H1 (cell line): ENCODE measurements around the gene ZNF407. TPM values are rescaled to one million over a fixed set of nuclear protein-coding genes. Genes with fewer than 3 reads are reported as not detected.

ENCODE experiments used
- CTCF ChIA-PET: fragments of 300-600 bp; sonication (Branson Sonifier 250); formaldehyde crosslinking; loops from one replicate; lab custom pipeline; 2021; ENCODE audit not compliant: partially characterized antibody; lab: Charles Lee
- POLR2A ChIA-PET: fragments of 300-600 bp; sonication (Branson Sonifier 250); formaldehyde crosslinking; loops from one replicate; lab custom pipeline; 2021; ENCODE audit warnings: inconsistent platforms; ENCODE audit not compliant: partially characterized antibody; lab: Charles Lee
- DNase-seq, 2 experiments: peaks; one replicate each; pipeline versions ENCODE4 v3.0.0 to v3.0.0-alpha.2; 2010 to 2022; ENCODE audit warnings: low spot score in 2 of 2, low read depth in 1 of 2, mixed read lengths in 1 of 2
- FAIRE-seq: peaks from 2 replicates; lab custom pipeline; 2011; peaks lifted over from hg19 to GRCh38; lab: Jason Lieb, UNC
- H2AFZ ChIP-seq: 2 replicates; pipeline ENCODE4 v1.8.1; 2012; ENCODE audit warnings: low read length, inconsistent platforms
- H2AK5ac ChIP-seq: 2 replicates; pipeline ENCODE4 v1.6.1; 2013; ENCODE audit warnings: low read depth, low read length
- H2BK120ac ChIP-seq: replicated peaks from 2 replicates; pipeline ENCODE3; 2013; ENCODE audit warnings: low read depth, low read length, inconsistent platforms
- H2BK12ac ChIP-seq: 2 replicates; pipeline ENCODE4 v1.6.1; 2013; ENCODE audit warnings: low read depth, low read length
- H2BK15ac ChIP-seq: 2 replicates; pipeline ENCODE4 v1.6.1; 2013; ENCODE audit warnings: low read length
- H2BK20ac ChIP-seq: 2 replicates; pipeline ENCODE4 v1.6.1; 2013; ENCODE audit warnings: low read length
- H2BK5ac ChIP-seq: 2 replicates; pipeline ENCODE4 v1.6.1; 2013; ENCODE audit warnings: low read depth, low read length
- H3K14ac ChIP-seq: 2 replicates; pipeline ENCODE4 v1.6.1; 2013; ENCODE audit warnings: inconsistent platforms; ENCODE audit not compliant: insufficient read length
- H3K18ac ChIP-seq: 2 replicates; pipeline ENCODE4 v1.6.1; 2013; ENCODE audit warnings: low read length; ENCODE audit errors: extremely low read depth
- H3K23ac ChIP-seq: 2 replicates; pipeline ENCODE4 v1.6.1; 2013; ENCODE audit warnings: inconsistent platforms; ENCODE audit not compliant: insufficient read length
- H3K23me2 ChIP-seq: 2 replicates; pipeline ENCODE4 v1.6.1; 2013; ENCODE audit warnings: low read depth, low read length
- H3K27ac ChIP-seq: 2 replicates; pipeline ENCODE4 v1.6.1; 2011; ENCODE audit warnings: low read depth, low read length, inconsistent platforms
- H3K27me3 ChIP-seq, 4 experiments: replicated peaks in 1 of 4; 1 replicate in 1 of 4; 2 replicates in 3 of 4; pipeline versions ENCODE4 v1.6.1 to v1.8.1; 2011 to 2013; ENCODE audit warnings: low read length in 3 of 4, mild to moderate bottlenecking in 3 of 4, inconsistent platforms in 2 of 4, mixed read lengths in 2 of 4, moderate library complexity in 1 of 4; ENCODE audit not compliant: control insufficient read depth in 3 of 4, insufficient read depth in 3 of 4; ENCODE audit errors: extremely low read depth in 1 of 4
- H3K36me3 ChIP-seq, 4 experiments: 2 replicates each; pipeline versions ENCODE4 v1.6.1 to v1.8.1; 2011 to 2013; ENCODE audit warnings: mild to moderate bottlenecking in 4 of 4, low read length in 3 of 4, moderate library complexity in 2 of 4, control low read depth in 1 of 4, inconsistent platforms in 1 of 4; ENCODE audit not compliant: insufficient read depth in 4 of 4, control insufficient read depth in 2 of 4
- H3K4ac ChIP-seq: replicated peaks from 2 replicates; pipeline ENCODE3; 2013; ENCODE audit warnings: low read length, low read depth, mixed read lengths, inconsistent platforms; ENCODE audit not compliant: insufficient read length
- H3K4me1 ChIP-seq, 4 experiments: replicated peaks in 1 of 4; 1 replicate in 1 of 4; 2 replicates in 3 of 4; pipeline versions ENCODE4 v1.6.1 to v1.8.1; 2011 to 2013; ENCODE audit warnings: low read length in 3 of 4, inconsistent platforms in 2 of 4, mixed read lengths in 1 of 4; ENCODE audit not compliant: insufficient read depth in 4 of 4, control insufficient read depth in 3 of 4
- H3K4me2 ChIP-seq, 2 experiments: 2 replicates each; pipeline versions ENCODE4 v1.6.1 to v1.8.1; 2011 to 2013; ENCODE audit warnings: low read depth in 2 of 2, low read length in 2 of 2, control low read depth in 1 of 2, inconsistent platforms in 1 of 2, mild to moderate bottlenecking in 1 of 2; ENCODE audit not compliant: insufficient read depth in 1 of 2
- H3K4me3 ChIP-seq, 4 experiments: fragments of 200-600, 300-600 bp in 1 of 4; sonication (generic), shearing (Covaris generic), sonication (Bioruptor Twin) in 1 of 4; 2 replicates each; pipeline versions ENCODE4 v1.5.1 to v1.8.1; 2011 to 2016; ENCODE audit warnings: low read length in 4 of 4, low read depth in 3 of 4, control low read depth in 2 of 4, inconsistent platforms in 2 of 4, mild to moderate bottlenecking in 2 of 4, mixed read lengths in 1 of 4, moderate library complexity in 1 of 4; ENCODE audit not compliant: insufficient read depth in 2 of 4; ENCODE audit errors: extremely low read depth in 1 of 4
- H3K56ac ChIP-seq: replicated peaks from 2 replicates; pipeline ENCODE3; 2013; ENCODE audit warnings: low read depth, mild to moderate bottlenecking, mixed read lengths, low read length, inconsistent platforms; ENCODE audit not compliant: insufficient read length
- H3K79me1 ChIP-seq: 2 replicates; pipeline ENCODE4 v1.6.1; 2013; ENCODE audit warnings: low read depth, low read length, control low read depth
- H3K79me2 ChIP-seq, 2 experiments: 2 replicates each; pipeline versions ENCODE4 v1.6.1 to v1.8.1; 2012 to 2013; ENCODE audit warnings: low read length in 2 of 2, mild to moderate bottlenecking in 2 of 2, inconsistent platforms in 1 of 2; ENCODE audit not compliant: insufficient read depth in 2 of 2, control insufficient read depth in 1 of 2
- H3K9ac ChIP-seq, 4 experiments: replicated peaks in 1 of 4; 1 replicate in 1 of 4; 2 replicates in 3 of 4; pipeline versions ENCODE4 v1.6.1 to v1.8.1; 2011 to 2013; ENCODE audit warnings: low read depth in 3 of 4, low read length in 3 of 4, control low read depth in 2 of 4, mild to moderate bottlenecking in 2 of 4, moderate library complexity in 2 of 4, inconsistent platforms in 1 of 4; ENCODE audit errors: extremely low read depth in 1 of 4
- H3K9me3 ChIP-seq, 2 experiments: 2 replicates each; pipeline versions ENCODE4 v1.6.1 to v1.8.1; 2012 to 2013; ENCODE audit warnings: mild to moderate bottlenecking in 2 of 2, moderate library complexity in 2 of 2, control low read depth in 1 of 2, inconsistent platforms in 1 of 2, low read depth in 1 of 2, low read length in 1 of 2, mixed read lengths in 1 of 2; ENCODE audit not compliant: insufficient read depth in 2 of 2
- H4K20me1 ChIP-seq, 2 experiments: replicated peaks in 1 of 2; 2 replicates each; pipeline versions ENCODE3 to v1.8.1; 2011 to 2013; ENCODE audit warnings: inconsistent platforms in 2 of 2, low read length in 2 of 2, mild to moderate bottlenecking in 1 of 2; ENCODE audit not compliant: insufficient read depth in 2 of 2, control insufficient read depth in 1 of 2
- H4K5ac ChIP-seq: 2 replicates; pipeline ENCODE4 v1.6.1; 2013; ENCODE audit warnings: low read length, low read depth, mixed read lengths, inconsistent platforms; ENCODE audit not compliant: insufficient read length
- H4K8ac ChIP-seq: 2 replicates; pipeline ENCODE4 v1.8.0; 2013; ENCODE audit warnings: mild to moderate bottlenecking, moderate library complexity, low read length, inconsistent platforms; ENCODE audit not compliant: insufficient read depth; ENCODE audit errors: extremely low read depth
- H4K91ac ChIP-seq: replicated peaks from 2 replicates; pipeline ENCODE3; 2013; ENCODE audit warnings: low read length, mixed read lengths, inconsistent platforms; ENCODE audit not compliant: insufficient read length
- BCL11A ChIP-seq, 2 experiments: IDR thresholded peaks; one replicate each; pipeline ENCODE4 v1.6.1; 2011; ENCODE audit warnings: low read depth in 2 of 2, low read length in 2 of 2, mild to moderate bottlenecking in 2 of 2
- HDAC6 ChIP-seq: IDR thresholded peaks from one replicate; pipeline ENCODE4 v1.7.1; 2012; ENCODE audit warnings: low read depth, mild to moderate bottlenecking, inconsistent platforms, low read length, moderate library complexity
- KDM1A ChIP-seq: fragments of 200-600, 300-600 bp; sonication (generic); IDR thresholded peaks from 2 replicates; pipeline ENCODE4 v1.7.1; 2016; ENCODE audit warnings: mild to moderate bottlenecking, low read length, borderline replicate concordance
- RXRA ChIP-seq: IDR thresholded peaks from 2 replicates; pipeline ENCODE4 v1.6.1; 2011; ENCODE audit warnings: low read depth, mild to moderate bottlenecking, low read length, moderate library complexity; ENCODE audit not compliant: insufficient read depth
- YY1 ChIP-seq: IDR thresholded peaks from 2 replicates; pipeline ENCODE4 v1.6.1; 2011; ENCODE audit warnings: low read depth, mild to moderate bottlenecking, low read length
- WGBS, 2 experiments: shearing (Covaris generic) in 1 of 2; methylation state at CpG; one replicate each; pipeline versions ENCODE4 v1.1.6 to v1.1.7; 2013 to 2015; ENCODE audit warnings: low lambda C conversion rate in 2 of 2, mixed read lengths in 2 of 2, inconsistent platforms in 1 of 2, low coverage in 1 of 2, missing lambda C conversion rate in 1 of 2; ENCODE audit not compliant: insufficient replicate concordance in 2 of 2, insufficient coverage in 1 of 2, insufficient read length in 1 of 2; ENCODE audit errors: extremely low coverage in 1 of 2, missing lambda C conversion rate in 1 of 2; 5-methylcytosine and 5-hydroxymethylcytosine counted together
- polyA plus RNA-seq, 7 experiments: library from polyadenylated mRNA; depleted of rRNA in 3 of 7; stranded (reverse) in 5 of 7; unstranded in 2 of 7; fragments of >200 nt in 5 of 7; fragments of 200-250 nt in 2 of 7; gene quantifications; 1 replicate in 5 of 7; 2 replicates in 1 of 7; 4 replicates in 1 of 7; pipeline versions ENCODE4 v1.2.1 to v1.2.3, GENCODE V29; 2011 to 2013; ENCODE audit warnings: missing spikeins in 2 of 7, mixed read lengths in 2 of 7
- total RNA-seq: library from RNA; stranded (reverse); fragmentation: NEBNext Ultra II Directional; extraction: Animal tissue kit (Norgen Biotek cat#: 25700); gene quantifications from 2 replicates; pipeline ENCODE4 v1.2.1, GENCODE V29; 2021
- TF ChIP-seq, protein P1 (sequence below): IDR thresholded peaks from 2 replicates; pipeline ENCODE4 v1.6.1; 2012; ENCODE audit warnings: inconsistent platforms
- TF ChIP-seq, protein P2 (sequence below): IDR thresholded peaks from 2 replicates; pipeline ENCODE4 v1.6.1; 2011; ENCODE audit warnings: low read length, improper control_type of control experiment

The ZNF407 gene
- total and polyA plus RNA-seq, 2 of the 8 experiments (the other 6 are each of a cell fraction or from before 2014, with no cell fraction given) = 1.5 to 6.8 TPM

DNA sequence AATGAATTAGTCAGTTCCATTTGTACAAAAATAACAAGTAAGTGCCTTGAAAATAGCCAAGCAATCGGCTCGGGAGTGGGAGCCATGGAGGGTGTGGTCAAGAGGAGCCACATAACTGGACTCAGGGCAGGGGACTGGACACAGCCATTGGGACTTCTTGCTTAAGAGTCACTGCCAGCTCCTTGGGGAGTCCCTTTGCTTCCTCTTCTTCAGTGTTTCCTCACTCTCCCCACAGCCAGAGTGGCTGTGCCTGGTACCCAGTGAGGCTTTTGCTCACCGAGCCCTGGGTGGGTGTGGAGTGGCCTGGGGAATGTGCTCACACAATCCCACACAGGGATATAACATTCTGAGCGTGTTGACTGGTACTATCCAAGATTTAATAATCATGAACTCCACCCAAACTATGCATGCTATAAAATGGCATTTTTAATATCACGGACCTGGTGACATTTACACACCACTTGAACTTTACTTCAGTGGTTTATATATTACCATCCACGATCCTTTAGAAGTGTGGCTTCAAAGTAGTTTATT lies 516.6 kb downstream of the ZNF407 start:
- Histone ChIP-seq H3K14ac (no peak overlapping the region), H4K20me1 (no peaks in the 10 kb centered on the region), H4K5ac (no peak overlapping the region), H3K79me2 (no peaks in the 10 kb centered on the region), H3K4me1 (no peaks in the 10 kb centered on the region), H3K4me3 (no peak overlapping the region), H3K9ac (no peak overlapping the region), H2AK5ac (no peak overlapping the region), H3K18ac (no peak overlapping the region), H3K9me3 (no peaks in the 10 kb centered on the region), H3K4me2 (no peak overlapping the region), H3K27me3 (no peaks in the 10 kb centered on the region), H3K4ac (no peak overlapping the region), H3K27ac (no peak overlapping the region), H2BK20ac (no peak overlapping the region), H4K91ac (no peak overlapping the region), H2BK120ac (no peak overlapping the region), H4K8ac (no peak overlapping the region), H2BK15ac (no peak overlapping the region), H2BK12ac (no peak overlapping the region), H3K79me1 (no peaks in the 10 kb centered on the region), H3K56ac (no peak overlapping the region), H3K36me3 (no peaks in the 10 kb centered on the region), H3K23ac (no peak overlapping the region), H3K23me2 (no peaks in the 10 kb centered on the region), H2BK5ac (no peak overlapping the region), H2AFZ (no peak overlapping the region)
- DNase-seq (peak in 1 of 2 experiments; percentile 13), FAIRE-seq (no peak)
- POLR2A ChIA-PET = interaction anchor here (1.3 kb wide), 1 partner anchor 11 kb away, joined by 3 read pairs; no protein-coding TSS in a partner anchor
- 81% methylated on average over 6 of the region's 6 CpGs; no CpG with 5 or more reads in 1 of the 2 experiments for WGBS, 2 experiments
- CTCF ChIA-PET = interaction anchor here (1.0 kb wide), 1 partner anchor 174 kb away, joined by 3 read pairs; no protein-coding TSS in a partner anchor
- TF ChIP-seq BCL11A (IDR thresholded peaks at IDR 0.05; ENCODE audit: low read depth in 2 of 2, low read length in 2 of 2) (no peak), HDAC6 (no peak), YY1 (no peak), KDM1A (no peak), RXRA (no peak)
- TF ChIP-seq, protein P1, sequence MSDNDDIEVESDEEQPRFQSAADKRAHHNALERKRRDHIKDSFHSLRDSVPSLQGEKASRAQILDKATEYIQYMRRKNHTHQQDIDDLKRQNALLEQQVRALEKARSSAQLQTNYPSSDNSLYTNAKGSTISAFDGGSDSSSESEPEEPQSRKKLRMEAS = no peak
- TF ChIP-seq, protein P2, sequence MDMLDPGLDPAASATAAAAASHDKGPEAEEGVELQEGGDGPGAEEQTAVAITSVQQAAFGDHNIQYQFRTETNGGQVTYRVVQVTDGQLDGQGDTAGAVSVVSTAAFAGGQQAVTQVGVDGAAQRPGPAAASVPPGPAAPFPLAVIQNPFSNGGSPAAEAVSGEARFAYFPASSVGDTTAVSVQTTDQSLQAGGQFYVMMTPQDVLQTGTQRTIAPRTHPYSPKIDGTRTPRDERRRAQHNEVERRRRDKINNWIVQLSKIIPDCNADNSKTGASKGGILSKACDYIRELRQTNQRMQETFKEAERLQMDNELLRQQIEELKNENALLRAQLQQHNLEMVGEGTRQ = no peak
